Liver (tissue), 2 donors: ENCODE measurements around the gene PIWIL1.

Experiments used
- EGR1 ChIP-seq, 2 donors: IDR thresholded peaks; 2 replicates each; pipeline ENCODE4 v1.6.1; 2016 to 2018; ENCODE audit warnings: antibody characterized with exemption in 2 of 2, low read depth in 2 of 2
- GABPA ChIP-seq, 2 donors: IDR thresholded peaks in 1 of 2; conservative IDR thresholded peaks in 1 of 2; 2 replicates each; pipeline ENCODE4 v1.6.1; 2016; ENCODE audit warnings: antibody characterized with exemption in 2 of 2, mild to moderate bottlenecking in 1 of 2, moderate library complexity in 1 of 2
- JUND ChIP-seq, 2 donors: IDR thresholded peaks; 2 replicates each; pipeline ENCODE4 v1.6.1; 2016; ENCODE audit warnings: antibody characterized with exemption in 2 of 2
- YY1 ChIP-seq: IDR thresholded peaks from 2 replicates; pipeline ENCODE4 v1.6.1; 2016; ENCODE audit warnings: antibody characterized with exemption, mild to moderate bottlenecking
- TF ChIP-seq, protein P1 (sequence below): IDR thresholded peaks from 2 replicates; pipeline ENCODE4 v1.6.1; 2016; ENCODE audit warnings: antibody characterized with exemption, mild to moderate bottlenecking
- donor health status: healthy.

DNA sequence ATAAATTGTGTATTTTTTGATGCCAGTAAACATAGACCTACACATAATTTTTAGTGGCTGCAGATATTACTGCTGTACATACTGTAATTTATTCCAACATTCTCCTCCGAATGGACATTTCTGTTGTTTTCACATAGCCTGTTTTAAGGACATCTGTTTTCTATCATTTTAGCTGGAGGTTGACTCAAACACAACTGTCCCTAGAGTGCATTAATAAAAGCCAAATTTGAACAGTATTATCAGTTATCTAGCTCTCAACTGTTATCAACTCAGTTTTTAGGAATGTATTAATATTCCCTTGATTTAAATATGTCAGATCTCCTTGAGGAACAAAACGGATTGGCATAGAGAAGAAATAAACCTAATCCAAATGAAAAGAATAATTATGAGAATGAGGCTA, 17.2 kb upstream of the PIWIL1 start:
- no peak for TF ChIP-seq JUND (IDR thresholded peaks at IDR 0.05)
- TF ChIP-seq, protein P1, sequence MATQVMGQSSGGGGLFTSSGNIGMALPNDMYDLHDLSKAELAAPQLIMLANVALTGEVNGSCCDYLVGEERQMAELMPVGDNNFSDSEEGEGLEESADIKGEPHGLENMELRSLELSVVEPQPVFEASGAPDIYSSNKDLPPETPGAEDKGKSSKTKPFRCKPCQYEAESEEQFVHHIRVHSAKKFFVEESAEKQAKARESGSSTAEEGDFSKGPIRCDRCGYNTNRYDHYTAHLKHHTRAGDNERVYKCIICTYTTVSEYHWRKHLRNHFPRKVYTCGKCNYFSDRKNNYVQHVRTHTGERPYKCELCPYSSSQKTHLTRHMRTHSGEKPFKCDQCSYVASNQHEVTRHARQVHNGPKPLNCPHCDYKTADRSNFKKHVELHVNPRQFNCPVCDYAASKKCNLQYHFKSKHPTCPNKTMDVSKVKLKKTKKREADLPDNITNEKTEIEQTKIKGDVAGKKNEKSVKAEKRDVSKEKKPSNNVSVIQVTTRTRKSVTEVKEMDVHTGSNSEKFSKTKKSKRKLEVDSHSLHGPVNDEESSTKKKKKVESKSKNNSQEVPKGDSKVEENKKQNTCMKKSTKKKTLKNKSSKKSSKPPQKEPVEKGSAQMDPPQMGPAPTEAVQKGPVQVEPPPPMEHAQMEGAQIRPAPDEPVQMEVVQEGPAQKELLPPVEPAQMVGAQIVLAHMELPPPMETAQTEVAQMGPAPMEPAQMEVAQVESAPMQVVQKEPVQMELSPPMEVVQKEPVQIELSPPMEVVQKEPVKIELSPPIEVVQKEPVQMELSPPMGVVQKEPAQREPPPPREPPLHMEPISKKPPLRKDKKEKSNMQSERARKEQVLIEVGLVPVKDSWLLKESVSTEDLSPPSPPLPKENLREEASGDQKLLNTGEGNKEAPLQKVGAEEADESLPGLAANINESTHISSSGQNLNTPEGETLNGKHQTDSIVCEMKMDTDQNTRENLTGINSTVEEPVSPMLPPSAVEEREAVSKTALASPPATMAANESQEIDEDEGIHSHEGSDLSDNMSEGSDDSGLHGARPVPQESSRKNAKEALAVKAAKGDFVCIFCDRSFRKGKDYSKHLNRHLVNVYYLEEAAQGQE = no peak
- no peak for TF ChIP-seq GABPA (IDR thresholded peaks at IDR 0.05 in 1 of 2, conservative IDR thresholded peaks at IDR 0.05 in 1 of 2)
- no peak for TF ChIP-seq EGR1 (IDR thresholded peaks at IDR 0.05; ENCODE audit: low read depth in 2 of 2)
- no peak for TF ChIP-seq YY1
